HFF-Myc (cell line): ENCODE measurements around the gene NELL2.

Experiments used
- DNase-seq: peaks from one replicate; pipeline ENCODE4 v3.0.0-alpha.2; 2011; ENCODE audit warnings: low read depth; ENCODE audit errors: extremely low read depth
- H3K4me3 ChIP-seq: replicated peaks from 2 replicates; pipeline ENCODE4 v1.5.1; 2011; ENCODE audit warnings: low read depth, mild to moderate bottlenecking, control low read depth, low read length
- CTCF ChIP-seq: IDR thresholded peaks from 2 replicates; pipeline ENCODE4 v1.5.1; 2012; ENCODE audit warnings: mild to moderate bottlenecking, low read depth, low read length, control low read depth; ENCODE audit errors: missing control alignments

NELL2 gene

DNA sequence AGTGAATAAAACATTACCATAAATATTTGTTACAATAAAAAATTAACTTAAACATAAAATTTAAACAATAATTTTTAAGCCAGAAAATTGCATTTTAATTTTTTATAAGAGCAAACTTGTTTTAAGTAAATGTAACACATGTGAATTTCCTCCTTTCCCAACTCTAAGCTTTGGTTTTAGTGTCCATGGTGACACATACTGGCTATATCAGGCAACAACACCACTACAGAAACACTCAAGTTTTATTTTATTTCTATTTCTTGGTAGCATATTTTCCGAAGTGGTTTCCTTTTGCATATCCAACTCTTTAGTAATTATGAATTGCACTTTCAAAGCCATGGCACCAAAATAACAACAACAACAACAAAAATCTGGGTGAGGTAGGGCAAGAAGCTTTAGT, 2.2 kb downstream of the NELL2 start:
- TF ChIP-seq CTCF, result no peak
- no peak overlapping the region for H3K4me3 ChIP-seq
- DNase-seq, result no peak

DNA sequence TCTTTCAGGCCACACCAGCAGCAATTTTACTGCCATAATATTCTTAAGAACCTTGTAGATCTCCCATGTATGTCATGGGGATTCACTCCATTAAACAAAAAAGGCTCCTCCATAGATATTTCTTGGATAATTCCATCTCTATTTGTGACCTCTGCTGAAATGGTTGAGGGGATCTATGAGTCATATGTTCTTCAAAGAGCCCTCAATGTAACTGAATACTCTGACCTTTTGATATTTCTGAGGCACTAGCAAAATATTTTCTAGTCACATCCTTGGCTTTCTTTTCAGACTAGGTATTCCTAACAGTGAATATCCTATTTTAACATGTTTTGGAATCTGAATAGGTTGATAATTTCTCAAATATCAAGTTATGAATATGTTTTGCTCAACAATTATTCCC, 6.6 kb downstream of the NELL2 start:
- no peak overlapping the region for H3K4me3 ChIP-seq
- TF ChIP-seq CTCF, result no peak
- DNase-seq, result no peak

DNA sequence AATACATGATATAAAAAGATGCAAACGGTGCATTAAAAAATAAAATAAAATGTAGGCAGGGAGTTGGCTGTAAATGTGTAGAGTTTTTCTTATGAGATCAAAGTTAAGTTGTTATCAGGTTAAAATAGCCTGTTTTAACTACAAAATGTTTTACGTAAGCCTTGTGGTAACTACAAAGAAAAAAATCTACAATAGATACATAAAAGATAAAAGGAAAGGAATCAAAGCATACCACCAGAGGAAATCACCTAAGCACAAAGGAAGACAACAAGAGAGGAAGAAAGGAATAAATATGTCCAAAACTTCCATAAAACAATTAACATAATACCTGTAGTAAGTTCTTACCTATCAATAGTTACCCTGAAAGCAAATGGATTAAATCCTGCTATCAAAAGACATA, 12.2 kb downstream of the NELL2 start:
- H3K4me3 ChIP-seq, result no peak overlapping the region
- DNase-seq, result no peak
- no peak for TF ChIP-seq CTCF

DNA sequence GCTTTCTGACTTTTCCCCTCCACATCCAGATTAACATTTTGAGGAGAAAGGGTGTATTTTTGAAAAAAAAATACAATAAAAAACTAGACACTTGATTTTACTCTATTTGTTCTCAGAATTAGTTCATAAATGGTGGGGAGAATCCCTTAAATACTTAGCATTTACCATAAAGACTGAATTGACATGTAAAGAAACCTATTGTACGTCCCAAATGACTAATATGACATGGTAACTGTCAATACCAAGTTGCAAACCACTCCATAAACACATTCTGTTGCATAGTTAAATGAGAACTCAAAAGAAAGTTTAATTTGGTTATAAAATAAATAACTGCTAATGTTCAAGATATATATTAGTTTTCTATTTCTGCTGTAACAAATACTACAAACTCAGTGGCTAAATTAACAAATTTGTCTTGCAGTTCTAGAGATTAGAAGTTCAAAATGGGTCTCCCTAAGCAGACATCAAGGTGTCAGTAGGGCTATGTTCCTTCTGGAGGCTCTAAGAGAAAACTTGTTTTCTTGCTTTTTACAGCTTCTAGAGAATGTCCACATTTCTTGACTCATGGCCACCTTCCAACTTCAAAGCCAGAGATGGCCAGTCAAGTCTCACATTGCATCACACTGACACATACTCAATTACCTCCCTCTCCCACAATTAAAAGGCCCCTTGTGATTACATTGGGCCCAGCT, 16.0 kb downstream of the NELL2 start:
- TF ChIP-seq CTCF, result no peak
- DNase-seq, result no peak
- no peak overlapping the region for H3K4me3 ChIP-seq

DNA sequence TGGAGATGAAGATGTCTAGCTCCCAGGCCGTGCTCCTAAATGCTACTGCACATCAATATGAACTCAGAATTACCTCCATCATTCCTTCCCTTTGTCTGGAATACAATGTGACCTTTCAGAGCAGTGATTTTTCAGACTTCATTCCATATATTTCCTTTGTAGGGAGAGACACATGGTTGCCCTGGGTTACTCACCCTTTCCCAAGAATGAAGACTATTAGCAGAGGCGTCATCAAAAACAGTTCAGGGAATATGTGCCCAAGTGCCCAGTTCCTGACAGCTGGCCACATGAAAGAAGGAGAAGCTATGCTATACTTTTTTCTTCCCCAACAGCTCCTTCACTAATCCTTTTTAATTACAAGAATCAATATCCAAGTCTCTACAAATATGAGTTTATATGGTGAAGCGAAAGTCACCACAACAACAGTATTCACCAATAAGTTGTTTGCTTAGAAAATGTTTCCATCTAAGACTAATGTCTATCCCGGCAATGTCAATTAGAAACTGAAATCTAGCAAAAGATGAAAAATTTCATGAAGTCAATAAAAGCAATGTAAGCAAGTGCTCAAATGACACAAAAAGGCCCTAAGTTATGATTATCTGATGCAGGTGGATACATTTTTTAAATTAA, 17.8 kb downstream of the NELL2 start:
- no peak for DNase-seq
- TF ChIP-seq CTCF, result no peak

DNA sequence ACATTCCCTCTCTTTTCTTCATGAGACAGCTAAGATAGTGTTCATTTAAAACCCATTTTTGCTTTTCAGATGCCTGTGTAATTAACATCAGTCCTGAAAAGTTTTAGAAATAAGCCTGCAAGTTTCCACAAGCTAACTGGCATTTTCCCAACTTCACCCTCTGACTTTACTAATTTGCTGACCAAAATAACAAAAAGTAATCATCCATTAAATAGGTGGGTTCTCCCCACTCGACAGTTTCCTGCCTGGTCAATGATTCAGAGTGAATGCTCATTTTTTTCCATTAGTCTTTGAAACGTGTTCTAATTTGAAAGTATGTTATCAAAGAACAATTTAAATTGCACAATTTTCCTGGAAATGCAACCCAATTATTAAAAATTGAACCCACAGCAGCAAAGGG, 23.6 kb downstream of the NELL2 start:
- no peak for TF ChIP-seq CTCF
- DNase-seq, result no peak
- H3K4me3 ChIP-seq, result no peak overlapping the region

More for the DNA sequence above, 17.8 kb downstream of the NELL2 start:
- no peak overlapping the region for H3K4me3 ChIP-seq

GRCh38 chr12:44851586-44851985, 24.5 kb downstream of the NELL2 start:
- TF ChIP-seq CTCF, result no peak
- DNase-seq, result no peak
- no peak overlapping the region for H3K4me3 ChIP-seq
